Bronchial epithelial cell (primary cell): ENCODE data around the gene BCLAF3. TPM values are rescaled to one million over a fixed set of nuclear protein-coding genes. Genes with fewer than 3 reads are reported as not detected.
A peak's percentile ranks its signal among the peaks of the same experiment; 100 is the strongest.

Experiments used
- DNase-seq: peaks from one replicate; pipeline ENCODE4 v3.0.0-alpha.2; 2010; ENCODE audit warnings: low read depth
- FAIRE-seq: peaks from 2 replicates; lab custom pipeline; 2011; peaks lifted over from hg19 to GRCh38; lab: Jason Lieb, UNC
- H3K27me3 ChIP-seq: 2 replicates; pipeline ENCODE4 v1.5.1; 2011; ENCODE audit warnings: low read length; ENCODE audit not compliant: control insufficient read depth, insufficient read depth
- H3K36me3 ChIP-seq: 2 replicates; pipeline ENCODE4 v1.5.1; 2011; ENCODE audit warnings: low read length; ENCODE audit not compliant: control insufficient read depth, insufficient read depth
- H3K4me3 ChIP-seq: 2 replicates; pipeline ENCODE4 v1.5.1; 2011; ENCODE audit warnings: mild to moderate bottlenecking, low read depth, low read length, control low read depth
- CTCF ChIP-seq: IDR thresholded peaks from 2 replicates; pipeline ENCODE4 v1.5.1; 2011; ENCODE audit warnings: mild to moderate bottlenecking, moderate library complexity, low read length, control low read depth, inconsistent platforms; ENCODE audit not compliant: insufficient read depth, severe bottlenecking
- total RNA-seq: library from RNA; depleted of rRNA; stranded (reverse); fragments of >200 nt; gene quantifications from 2 replicates; pipeline ENCODE4 v1.2.1, GENCODE V29; 2014

Gene BCLAF3
- total RNA-seq, 1 donor from 2014 or later: 3.4 TPM

GRCh38 chrX:19956306-19956705 is 34.6 kb downstream of the BCLAF3 start:
- DNase-seq: no peak
- no peak for TF ChIP-seq CTCF
- H3K27me3 ChIP-seq: no peaks in the 10 kb centered on the region
- H3K36me3 ChIP-seq: peaks cover 1% of the 10 kb centered on the region
- no peak for FAIRE-seq
- no peak overlapping the region for H3K4me3 ChIP-seq

- no peak for TF ChIP-seq CTCF
- H3K36me3 ChIP-seq: peaks cover 1% of the 10 kb centered on the region
- H3K4me3 ChIP-seq: no peak overlapping the region
- FAIRE-seq: no peak
- no peaks in the 10 kb centered on the region for H3K27me3 ChIP-seq
- DNase-seq: no peak
Observed at GRCh38 chrX:19955306-19955705, 35.6 kb downstream of the BCLAF3 start.

GRCh38 chrX:19954335-19955096 is 36.3 kb downstream of the BCLAF3 start:
- FAIRE-seq (no peak), DNase-seq (no peak)
- TF ChIP-seq CTCF: no peak
- Histone ChIP-seq H3K4me3 (no peak overlapping the region), H3K36me3 (peaks cover 1% of the 10 kb centered on the region), H3K27me3 (no peaks in the 10 kb centered on the region)

- Histone ChIP-seq H3K4me3 (no peak overlapping the region), H3K27me3 (no peaks in the 10 kb centered on the region), H3K36me3 (peaks cover 1% of the 10 kb centered on the region)
- FAIRE-seq (no peak), DNase-seq (no peak)
- TF ChIP-seq CTCF: no peak
Observed at GRCh38 chrX:19953145-19953544, 37.7 kb downstream of the BCLAF3 start.

GRCh38 chrX:19949340-19949739 is 41.5 kb downstream of the BCLAF3 start:
- DNase-seq: no peak
- no peak for TF ChIP-seq CTCF
- no peak for FAIRE-seq
- Histone ChIP-seq H3K36me3 (peaks cover 2% of the 10 kb centered on the region), H3K4me3 (no peak overlapping the region), H3K27me3 (no peaks in the 10 kb centered on the region)

- Histone ChIP-seq H3K36me3 (peaks cover 1% of the 10 kb centered on the region), H3K4me3 (no peak overlapping the region), H3K27me3 (no peaks in the 10 kb centered on the region)
- no peak for TF ChIP-seq CTCF
- FAIRE-seq: no peak
- peak; percentile 5 for DNase-seq
Observed at GRCh38 chrX:19947612-19948011, 43.2 kb downstream of the BCLAF3 start.
